HT1080 (cell line): ENCODE measurements around the gene GARIN5B. TPM values are rescaled to one million over a fixed set of nuclear protein-coding genes. Genes with fewer than 3 reads are reported as not detected.
"Not testable (repeated sequence)": the region's sequence is repeated elsewhere in the genome, so short reads cannot be mapped to it uniquely, and the experiment has no call there.

Experiments used
- DNase-seq: peaks from one replicate; pipeline ENCODE4 v3.0.0-alpha.2; 2015; ENCODE audit warnings: low read depth
- polyA plus RNA-seq, 2 experiments: library from polyadenylated mRNA; depleted of rRNA; stranded (reverse); fragments of >200 nt; gene quantifications; 2 replicates each; pipeline ENCODE4 v1.2.3, GENCODE V29; 2015
- total RNA-seq: library from RNA; depleted of rRNA; stranded (reverse); fragments of >200 nt; shearing (Covaris generic); gene quantifications from 2 replicates; pipeline ENCODE4 v1.2.3, GENCODE V29; 2014; rRNA removed

GARIN5B gene
- total RNA-seq: not detected in 2 replicates
- not detected in 2 replicates for polyA plus RNA-seq (2015; cell fraction: cytosol; rRNA removed)
- not detected in 2 replicates for polyA plus RNA-seq (2015; cell fraction: nucleus; rRNA removed)

DNA sequence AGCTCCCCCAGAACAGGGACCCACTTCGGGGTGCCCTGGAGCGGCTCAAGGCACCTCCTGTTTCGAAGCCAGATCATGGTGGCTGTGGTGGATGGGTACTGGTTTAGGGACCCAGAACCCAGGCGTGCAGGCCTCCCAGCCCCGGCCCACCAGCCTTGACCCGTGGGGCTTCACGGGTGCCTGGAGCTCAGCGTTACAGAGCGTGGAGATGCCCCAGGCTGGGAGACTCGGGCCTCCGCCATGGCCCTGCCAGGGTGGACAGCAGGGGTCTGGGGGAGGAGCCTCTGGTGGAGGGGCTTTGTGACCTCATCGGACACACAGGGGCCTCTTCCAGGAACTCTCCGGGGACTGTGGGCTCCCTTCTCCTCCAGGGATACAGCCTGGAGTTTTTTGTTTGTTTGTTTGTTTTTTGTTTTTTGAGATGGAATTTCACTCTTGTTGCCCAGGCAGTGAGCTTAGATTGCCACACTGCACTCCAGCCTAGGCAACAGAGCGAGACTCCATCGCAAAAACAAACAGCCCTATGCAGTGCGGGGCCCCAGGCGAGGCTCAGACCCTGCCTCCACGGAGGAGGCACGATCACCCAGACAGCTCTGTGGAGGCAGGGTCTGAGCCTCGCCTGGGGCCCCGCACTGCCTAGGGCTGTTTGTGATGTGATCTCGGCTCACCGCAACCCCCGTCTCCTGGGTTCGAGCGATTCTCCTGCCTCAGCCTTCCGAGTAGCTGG, at the start of gene GARIN5B:
Gene GARIN5B (minus strand): TSS at position 271 of the 727 bp plus-strand sequence. CDS start 194 bp downstream, at position 77.
- no peak for DNase-seq

DNA sequence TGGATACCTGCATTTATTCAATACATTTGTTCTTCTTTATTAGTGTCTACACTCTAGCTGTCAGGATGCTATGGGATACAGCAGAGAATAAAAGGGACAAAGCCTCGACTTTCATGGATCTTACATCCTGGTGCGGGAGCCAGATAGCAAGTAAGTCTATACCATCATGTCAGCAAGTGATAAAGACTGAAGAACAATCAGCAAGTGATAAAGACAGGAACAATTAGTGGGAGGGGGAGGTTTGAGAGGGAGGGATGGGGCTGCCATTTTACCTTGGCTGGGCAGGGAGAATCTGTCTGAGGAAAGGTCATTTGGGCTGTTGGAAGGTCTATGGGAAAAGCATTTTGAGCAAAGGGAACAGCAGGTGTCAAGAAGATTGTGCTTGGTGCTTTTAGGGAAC, 47.1 kb upstream of the GARIN5B start:
- no peak for DNase-seq

DNA sequence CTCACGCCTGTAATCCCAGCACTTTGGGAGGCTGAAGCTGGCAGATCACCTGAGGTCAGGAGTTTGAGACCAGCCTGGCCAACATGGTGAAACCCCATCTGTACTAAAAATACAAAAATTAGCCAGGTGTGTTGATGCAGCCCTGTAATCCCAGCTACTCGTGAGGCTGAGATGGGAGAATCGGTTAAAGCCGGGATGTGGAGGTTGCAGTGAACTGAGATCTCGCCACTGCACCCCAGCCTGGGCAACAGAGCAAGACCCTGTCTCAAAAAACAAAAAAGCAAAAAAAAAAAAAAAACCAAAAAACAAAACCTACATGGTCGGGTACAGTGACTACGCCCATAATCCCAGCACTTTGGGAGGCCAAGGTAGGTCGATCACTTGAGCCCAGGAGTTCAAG, 46.1 kb upstream of the GARIN5B start:
- DNase-seq: not testable (repeated sequence)

DNA sequence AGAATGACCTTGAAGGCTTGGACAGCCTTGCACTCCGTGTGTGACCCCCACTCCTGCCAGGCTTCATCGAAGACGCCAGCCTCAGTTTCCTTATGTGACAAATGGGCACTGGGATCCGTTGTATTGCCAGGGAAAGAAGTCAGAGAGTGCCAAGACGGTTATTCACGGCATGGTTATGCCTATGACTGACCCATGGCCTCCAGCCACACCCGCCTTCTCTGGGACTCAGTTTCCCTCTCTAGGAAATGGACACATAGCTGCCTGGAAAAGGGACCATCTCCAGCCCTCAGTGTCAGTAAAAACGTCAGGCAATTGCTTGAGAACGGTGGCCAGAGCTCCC, 45.4 kb upstream of the GARIN5B start:
- no peak for DNase-seq

DNA sequence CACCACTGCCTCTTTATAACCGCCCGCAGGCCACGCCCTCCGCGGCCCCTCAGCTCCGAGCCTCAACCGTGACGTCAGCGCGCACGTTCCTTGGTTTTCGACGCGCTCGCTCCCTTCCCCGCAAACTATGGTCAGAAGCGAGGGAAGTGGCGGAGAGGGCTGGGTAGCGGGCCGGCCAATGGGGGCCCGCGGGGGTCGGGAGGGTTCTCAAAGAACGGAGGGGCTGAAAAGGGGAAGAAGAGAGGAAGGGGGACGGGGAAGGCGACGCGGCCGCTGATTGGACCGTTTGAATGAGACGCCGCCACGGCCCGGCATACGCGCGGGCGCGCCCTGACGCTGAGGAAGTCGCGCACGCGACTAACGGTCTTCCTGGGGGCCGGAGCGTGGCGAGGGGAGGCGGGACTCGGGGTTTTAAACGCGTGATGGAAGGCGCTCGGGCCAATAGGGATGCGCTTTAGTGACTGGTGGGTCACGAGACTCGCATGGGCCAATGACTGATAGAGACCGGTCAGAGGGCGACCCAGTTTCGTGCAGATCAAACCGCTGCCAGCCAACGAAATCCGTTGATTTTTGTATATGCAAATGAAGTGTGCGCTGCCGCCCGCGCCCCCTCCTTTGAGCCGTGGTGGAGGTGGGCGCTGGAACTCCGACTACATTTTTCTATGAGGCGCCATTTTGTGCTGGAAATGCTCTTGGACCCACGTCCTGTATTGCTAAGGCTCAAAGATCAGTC, 44.9 kb upstream of the GARIN5B start:
- peak; percentile 99 for DNase-seq

DNA sequence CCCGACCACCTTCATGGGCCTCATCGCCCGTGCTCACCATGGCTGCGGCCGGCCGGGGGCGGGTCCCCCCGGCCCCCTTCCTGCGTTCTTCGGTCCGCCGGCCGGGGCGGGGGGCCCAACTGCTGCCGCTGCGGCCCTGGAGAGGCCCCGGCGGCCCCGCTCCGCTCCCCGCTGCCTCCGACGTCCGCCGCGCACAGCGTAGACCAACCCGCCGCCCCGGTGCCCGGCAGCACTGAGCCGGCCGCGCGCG, 44.4 kb upstream of the GARIN5B start, which contains the start of gene UBE2S:
Gene UBE2S (minus strand): TSS at position 239 of the 250 bp plus-strand sequence. CDS start 199 bp downstream, at position 40.
- DNase-seq: not testable (repeated sequence)

DNA sequence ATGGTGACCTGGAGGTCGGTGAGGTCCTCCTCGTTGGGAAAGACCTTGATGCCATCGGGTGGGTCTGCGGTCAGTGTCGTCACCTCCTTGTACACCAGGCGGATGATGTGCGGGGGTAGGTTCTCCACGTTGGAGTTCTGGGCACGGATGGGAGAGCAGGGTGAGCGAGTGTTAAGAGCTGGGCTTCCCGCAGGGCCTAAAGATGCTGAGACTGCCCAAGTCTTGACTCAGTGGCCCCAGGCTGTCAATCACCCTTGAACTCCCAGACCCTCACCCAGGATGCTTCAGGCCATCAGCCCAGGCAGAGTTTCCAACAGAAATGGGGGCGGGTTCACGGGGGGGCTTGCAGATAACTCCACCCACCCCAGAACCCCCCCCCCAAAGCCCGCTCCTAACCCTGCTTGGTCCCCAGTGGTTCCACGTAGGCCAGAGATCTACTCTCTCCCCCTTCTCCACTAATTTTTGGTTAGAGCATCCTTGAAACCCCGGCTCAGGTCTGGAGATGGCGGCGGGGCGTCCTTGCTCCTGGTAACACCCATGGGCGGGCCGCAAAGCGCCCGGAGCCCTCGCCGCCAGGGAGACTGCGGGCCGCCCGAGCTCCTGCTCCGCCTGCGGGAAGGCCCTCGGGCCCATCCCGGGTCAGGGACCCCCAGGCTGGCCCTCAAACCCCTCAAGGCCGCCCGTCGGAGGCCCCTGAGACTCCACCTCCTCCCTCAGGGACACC, 43.9 kb upstream of the GARIN5B start:
- no peak for DNase-seq

DNA sequence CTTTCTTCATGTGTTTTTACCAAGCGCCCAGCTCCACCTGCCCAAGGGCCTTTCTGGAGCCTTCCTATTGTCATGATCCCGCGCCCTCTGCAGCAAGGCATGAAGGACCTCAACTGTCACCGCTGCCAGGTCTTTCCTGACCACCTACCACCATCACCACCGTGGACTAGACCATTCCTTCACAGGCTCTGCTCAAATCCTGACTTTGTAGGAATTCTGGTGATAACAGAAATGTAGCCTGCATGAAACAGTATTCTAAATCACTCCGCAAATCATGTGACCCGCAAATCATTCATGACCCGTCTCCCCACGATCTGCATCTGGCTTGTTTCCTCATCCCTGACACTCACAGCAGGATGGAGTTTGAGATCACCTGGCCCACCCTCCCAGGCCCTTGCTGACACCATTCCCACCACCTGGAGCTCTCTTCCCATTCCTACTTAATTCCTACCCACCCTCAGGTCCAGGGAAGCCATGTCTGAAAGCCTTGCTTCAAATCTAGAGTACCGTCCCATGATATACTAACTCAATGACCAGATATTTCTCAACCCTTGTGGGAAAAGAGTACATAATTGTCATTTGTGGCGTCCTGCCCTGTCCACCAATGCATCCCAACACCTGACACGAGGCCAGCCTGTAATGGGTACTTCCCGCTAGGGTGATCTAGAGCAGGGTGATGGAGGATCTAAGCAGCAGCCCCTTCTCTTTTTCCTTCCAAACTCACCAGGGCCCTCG, 43.2 kb upstream of the GARIN5B start:
- DNase-seq: no peak

DNA sequence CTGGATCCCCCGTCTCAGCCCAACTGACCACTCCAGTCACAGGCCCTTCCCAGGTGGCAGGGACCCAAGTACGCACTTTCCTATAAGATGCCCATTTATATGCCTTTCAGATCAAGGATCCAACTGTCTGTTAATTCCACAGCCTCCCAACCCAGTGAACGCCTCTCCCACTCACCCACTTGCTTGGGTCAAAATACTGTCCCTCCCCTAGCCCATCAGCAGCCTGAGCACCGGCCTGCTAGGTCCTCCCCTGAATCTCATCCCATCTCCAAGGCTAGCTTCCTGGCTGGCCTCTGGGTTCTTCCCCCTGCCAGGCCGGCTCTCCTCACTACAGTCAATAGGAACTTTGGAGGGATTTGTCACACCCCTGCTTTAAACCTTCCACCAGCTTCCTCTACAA, 42.6 kb upstream of the GARIN5B start:
- DNase-seq: no peak

DNA sequence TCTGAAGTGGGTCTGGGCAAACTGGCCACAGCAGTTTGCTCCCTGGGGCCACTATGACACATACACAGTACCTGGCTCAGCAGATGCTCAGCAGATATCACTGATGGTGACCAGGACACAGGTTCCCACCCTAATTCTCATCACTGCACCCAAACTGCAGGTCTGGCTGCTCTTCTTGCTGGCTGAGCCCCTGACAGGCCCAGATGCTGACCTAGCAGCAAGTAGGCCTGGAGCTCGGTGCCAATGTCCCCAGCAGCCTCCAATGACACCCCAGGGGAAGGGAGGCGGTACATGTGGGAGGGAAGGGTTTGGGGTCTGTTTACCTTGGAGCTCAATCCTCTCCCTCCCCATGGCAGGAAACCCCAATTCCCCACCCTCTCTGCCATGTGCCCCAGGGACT, 39.4 kb upstream of the GARIN5B start:
- no peak for DNase-seq

DNA sequence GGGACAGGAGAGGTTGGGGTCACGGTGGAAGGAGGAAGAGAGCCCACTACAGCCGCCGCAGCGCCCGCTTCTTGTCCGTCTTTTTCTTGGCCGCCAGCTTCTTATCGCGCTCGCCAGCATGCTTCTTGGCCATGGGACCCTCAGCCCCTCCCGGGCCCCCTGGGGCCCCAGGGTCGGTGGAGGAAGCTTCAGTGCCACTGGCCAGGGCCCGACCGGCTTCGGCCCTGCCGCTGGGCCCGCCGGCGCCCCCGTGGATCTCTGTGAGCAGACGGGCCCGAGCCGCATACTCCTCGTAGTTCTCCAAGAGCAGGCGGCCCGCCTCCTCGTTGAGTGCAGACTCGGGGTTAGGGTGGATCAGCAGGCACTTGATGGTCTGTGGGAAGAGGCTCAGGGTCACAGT, 38.3 kb upstream of the GARIN5B start:
- not testable (repeated sequence) for DNase-seq

DNA sequence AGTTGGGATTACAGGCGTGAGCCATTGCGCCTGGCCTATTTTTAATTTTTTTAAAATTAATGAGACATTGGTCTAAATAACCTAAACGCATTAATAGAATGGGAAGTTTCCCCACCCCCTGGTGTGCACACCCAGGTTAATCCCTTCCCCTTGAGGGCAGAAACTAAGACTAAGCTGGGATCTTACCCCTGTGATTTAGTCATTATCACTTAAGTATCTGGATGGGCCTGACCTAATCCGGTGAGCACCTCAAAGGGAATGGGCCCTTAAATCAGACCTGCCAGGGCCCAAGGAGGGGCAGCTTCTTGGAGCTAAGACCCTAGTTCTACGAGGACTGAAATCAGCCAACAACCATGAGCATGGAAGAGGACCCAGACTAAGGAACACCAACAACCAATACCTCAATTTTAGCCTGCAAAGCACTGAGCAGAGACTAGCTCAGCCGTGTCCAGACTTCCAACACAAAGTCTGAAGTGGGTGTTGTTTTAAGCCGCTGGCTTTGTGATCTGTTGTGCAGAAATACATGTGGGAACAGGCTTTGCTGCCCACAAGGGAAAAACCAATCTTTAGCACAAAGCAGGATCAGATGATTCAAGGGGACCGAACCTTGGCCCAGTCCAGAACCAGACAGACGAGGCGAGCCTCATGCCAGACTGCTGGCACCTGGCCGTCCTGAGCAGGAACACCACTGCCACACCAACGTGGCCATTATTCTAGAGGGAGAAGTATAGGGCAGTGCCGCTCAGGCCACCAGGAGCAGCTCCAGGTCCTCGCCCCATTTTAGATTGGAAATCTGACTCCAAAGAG, 37.4 kb upstream of the GARIN5B start:
- no peak for DNase-seq

DNA sequence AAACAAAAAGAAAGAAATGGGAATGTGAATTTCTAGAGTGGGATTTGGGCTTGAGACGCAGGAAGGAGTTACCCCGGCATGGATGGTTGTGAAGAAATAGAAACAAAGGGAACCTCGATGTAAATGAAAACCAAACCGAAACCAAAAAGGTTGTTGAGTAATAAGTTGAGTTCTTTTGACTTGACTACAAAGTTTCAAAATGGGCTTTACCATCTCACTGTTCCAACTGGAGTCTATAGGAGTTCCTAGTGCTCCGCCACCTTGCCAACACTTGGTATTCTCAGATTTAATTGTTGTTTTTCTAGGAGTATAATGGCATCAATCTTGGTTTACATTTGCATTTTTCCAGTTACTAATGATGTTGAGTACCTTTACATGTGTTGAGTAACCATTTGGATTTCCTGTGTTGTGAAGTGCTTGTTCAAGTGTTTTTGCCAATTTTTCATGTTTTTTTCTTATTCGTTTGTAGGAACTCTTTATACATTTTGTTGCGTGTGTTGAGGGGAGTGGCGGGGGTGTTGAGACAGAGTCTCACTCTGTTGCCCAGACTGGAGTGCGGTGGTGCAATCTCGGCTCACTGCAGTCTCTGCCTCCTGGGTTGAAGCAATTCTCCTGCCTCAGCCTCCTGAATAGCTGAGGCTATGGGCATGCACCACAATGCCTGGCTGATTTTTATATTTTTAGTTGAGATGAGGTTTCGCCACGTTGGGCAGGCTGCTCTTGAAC, 35.3 kb upstream of the GARIN5B start:
- DNase-seq: no peak

DNA sequence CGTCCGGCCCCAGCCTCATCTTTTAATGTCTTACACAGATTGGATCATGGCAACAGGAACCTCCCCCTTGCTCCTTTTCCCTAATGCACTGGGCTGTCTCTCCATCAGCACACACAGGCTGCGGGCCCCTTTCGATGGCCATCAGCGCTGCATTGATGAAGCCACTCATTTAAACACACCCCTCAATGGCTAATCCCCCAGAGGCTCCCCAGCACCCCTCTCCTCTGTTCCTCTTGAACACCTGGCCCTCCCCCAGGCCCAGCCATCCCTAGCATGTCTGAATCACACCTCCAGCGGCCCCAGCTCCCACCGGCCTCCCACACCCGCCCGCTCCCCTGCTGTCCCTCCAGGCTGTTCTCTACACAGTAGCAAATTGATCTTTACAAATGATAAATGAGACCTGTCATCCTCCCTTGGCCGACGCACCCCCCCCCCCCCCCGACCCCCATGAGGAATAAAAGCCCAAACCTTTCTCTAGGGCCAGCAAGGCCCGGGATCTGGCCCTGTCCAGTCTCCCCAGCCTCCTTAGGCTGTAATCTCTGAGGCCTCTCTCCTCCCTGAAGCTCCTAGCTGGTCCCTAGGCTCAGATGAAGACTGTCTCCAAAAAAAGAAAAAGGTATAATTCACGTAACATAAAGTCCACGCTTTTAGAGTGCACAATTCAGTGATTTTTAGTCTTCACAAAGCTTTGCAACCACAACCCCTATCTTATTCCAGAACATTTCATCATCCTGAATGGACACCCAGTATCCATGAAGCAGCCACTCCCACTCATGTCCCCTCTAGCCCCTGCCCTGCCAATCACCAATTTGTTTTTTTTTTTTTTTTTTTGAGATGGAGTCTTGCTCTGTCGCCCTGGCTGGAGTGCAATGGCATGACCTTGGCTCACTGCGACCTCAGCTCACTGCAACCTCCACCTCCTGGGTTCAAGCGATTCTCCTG, 30.0 kb upstream of the GARIN5B start:
- DNase-seq: no peak

DNA sequence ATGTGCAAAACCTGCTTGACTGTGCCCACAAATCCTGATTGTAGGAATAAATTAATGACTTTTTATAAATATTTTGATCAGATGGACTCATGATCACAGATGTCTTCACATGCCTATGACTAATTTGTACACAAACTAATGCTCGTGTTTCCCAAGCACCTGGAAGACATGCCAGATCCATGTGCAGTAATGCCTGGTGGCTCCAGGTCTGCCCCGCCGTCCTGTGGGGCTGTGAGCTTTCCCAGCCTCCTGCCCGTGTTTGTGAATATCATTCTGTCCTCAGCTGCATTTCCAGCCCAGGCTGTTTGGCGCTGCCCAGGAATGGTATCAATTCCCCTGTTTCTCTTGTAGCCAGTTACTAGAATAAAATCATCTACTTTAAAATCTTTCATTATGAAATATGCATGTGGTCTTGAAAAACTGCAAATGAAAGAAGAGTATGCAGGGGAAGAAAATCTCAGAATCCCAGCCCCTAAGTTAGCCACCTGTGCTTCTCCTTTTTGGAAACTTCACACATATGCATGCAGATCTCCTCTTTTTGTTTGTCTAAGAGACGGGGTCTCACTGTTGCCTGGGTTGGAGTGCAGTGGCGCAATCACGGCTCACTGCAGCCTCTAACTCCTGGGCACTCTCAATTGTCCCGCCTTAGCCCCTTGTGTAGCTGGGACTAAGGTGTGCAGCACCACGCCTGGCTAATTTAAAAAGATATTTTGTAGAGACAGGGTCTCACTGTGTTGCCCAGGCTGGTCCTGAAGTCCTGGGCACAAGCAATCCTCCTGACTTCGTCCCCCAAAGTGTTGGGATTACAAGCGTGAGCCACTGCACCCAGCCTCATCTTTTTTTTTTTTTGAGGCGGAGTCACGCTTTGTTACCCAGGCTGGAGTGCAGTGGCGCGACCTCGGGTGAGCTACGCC, 28.9 kb upstream of the GARIN5B start:
- no peak for DNase-seq

DNA sequence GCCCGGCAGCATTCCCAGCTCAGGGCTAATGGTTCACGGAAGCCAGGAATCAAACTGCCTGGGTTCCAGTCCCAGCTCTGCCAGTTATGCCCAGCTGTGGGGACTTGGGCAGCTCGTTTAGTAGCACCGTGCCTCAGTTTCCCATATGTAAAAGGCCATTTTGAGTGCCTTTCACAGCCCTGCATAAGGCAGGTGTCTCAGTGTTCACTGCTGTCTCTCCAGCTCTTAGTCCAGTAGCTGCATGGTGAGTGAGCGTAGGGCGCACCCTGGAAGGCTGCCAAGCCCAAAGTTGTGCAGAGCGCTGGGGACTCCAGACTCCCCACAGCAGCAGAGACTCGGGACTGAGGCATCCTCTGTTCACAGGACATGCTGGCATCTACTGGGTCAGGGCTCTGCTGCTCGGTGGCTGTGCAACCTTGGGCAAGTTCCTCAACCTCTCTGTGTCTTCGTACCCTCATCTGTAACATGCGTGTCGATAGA, 28.2 kb upstream of the GARIN5B start:
- DNase-seq: peak; percentile 42

DNA sequence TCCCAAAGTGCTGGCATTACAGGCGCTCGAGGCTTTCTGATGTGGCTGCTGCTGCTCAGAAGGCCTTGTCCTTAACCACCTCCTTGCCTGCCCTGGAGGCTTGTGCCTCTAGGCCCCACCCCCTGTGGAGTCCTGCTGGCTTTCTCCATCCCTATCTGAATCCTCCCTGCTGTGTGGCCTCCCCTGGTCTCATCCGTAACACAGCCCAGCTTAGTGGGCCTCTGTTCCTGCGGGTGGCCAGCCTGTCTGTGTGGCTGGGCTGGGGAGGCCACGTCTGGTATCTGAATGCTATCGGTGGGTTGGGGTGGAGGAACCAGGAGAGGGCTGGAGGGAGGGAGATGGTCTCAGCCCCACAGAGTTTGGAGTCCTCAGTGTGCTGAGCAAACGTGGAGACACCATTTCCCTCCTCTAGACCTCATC, 27.4 kb upstream of the GARIN5B start:
- peak; percentile 57 for DNase-seq
